Esophagus muscularis mucosa (tissue), 4 donors: ENCODE measurements around the gene CNN2. TPM values are rescaled to one million over a fixed set of nuclear protein-coding genes. Genes with fewer than 3 reads are reported as not detected.

Experiments
- DNase-seq: peaks from one replicate; pipeline ENCODE4 v3.0.0-alpha.2; 2017; ENCODE audit errors: extremely low spot score
- H3K27ac ChIP-seq, 4 donors: fragments of 200-600 bp; sonication (generic); replicated peaks in 1 of 4; 1 replicate in 3 of 4; 2 replicates in 1 of 4; pipeline ENCODE4 v1.5.1; 2016 to 2019; ENCODE audit warnings: mild to moderate bottlenecking in 1 of 4
- H3K27me3 ChIP-seq, 4 donors: fragments of 200-600 bp; sonication (generic); one replicate each; pipeline versions ENCODE4 v1.5.1 to v1.6.0; 2016 to 2019
- H3K36me3 ChIP-seq, 4 donors: fragments of 200-600 bp; sonication (generic); one replicate each; pipeline ENCODE4 v1.5.1; 2016 to 2019
- H3K4me1 ChIP-seq, 4 donors: fragments of 200-600 bp; sonication (generic); one replicate each; pipeline ENCODE4 v1.5.1; 2016 to 2019
- H3K4me3 ChIP-seq, 4 donors: fragments of 200-600 bp; sonication (generic); 1 replicate in 2 of 4; 2 replicates in 2 of 4; pipeline ENCODE4 v1.5.1; 2016 to 2019; ENCODE audit warnings: mild to moderate bottlenecking in 4 of 4, moderate library complexity in 1 of 4
- H3K9me3 ChIP-seq, 4 donors: fragments of 200-600 bp; sonication (generic); 1 replicate in 3 of 4; 2 replicates in 1 of 4; pipeline ENCODE4 v1.5.1; 2016 to 2019
- CTCF ChIP-seq, 3 experiments: fragments of 200-600 bp in 2 of 3; fragments of 450-650 bp in 1 of 3; sonication (generic) in 2 of 3; IDR thresholded peaks; one replicate each; pipeline ENCODE4 v1.5.1; 2017 to 2019; ENCODE audit warnings: antibody characterized with exemption in 3 of 3, mild to moderate bottlenecking in 2 of 3, moderate library complexity in 1 of 3
- EP300 ChIP-seq: sonication (generic); formaldehyde crosslinking; IDR thresholded peaks from one replicate; pipeline ENCODE4 v1.6.1; 2017; ENCODE audit warnings: antibody characterized with exemption
- POLR2A ChIP-seq: fragments of 450-650 bp; IDR thresholded peaks from one replicate; pipeline ENCODE4 v1.6.1; 2017; ENCODE audit warnings: antibody characterized with exemption, moderate library complexity, mild to moderate bottlenecking, low read depth
- POLR2AphosphoS5 ChIP-seq, 2 donors: sonication (generic); formaldehyde crosslinking; IDR thresholded peaks; one replicate each; pipeline ENCODE4 v1.6.1; 2017; ENCODE audit warnings: antibody characterized with exemption in 2 of 2
- WGBS: methylation state at CpG from one replicate; pipeline ENCODE4 v1.1.5; 2018; 5-methylcytosine and 5-hydroxymethylcytosine counted together
- intact Hi-C: fragments of 100-400 bp; cut with DNase I; formaldehyde crosslinking; loops from one replicate; pipeline ENCODE4 v1.15.1; 2023
- total RNA-seq, 4 donors: library from RNA; depleted of rRNA; stranded (reverse); fragments of >200 nt; gene quantifications; one replicate each; pipeline versions ENCODE4 v1.1.0 to v1.2.1, GENCODE V29; 2016

Gene CNN2
- total RNA-seq, 4 donors from 2014 or later, result 47.3 to 98.1 (median 81.3) TPM

- Histone ChIP-seq H3K27ac (no peak overlapping the region), H3K4me3 (no peak overlapping the region), H3K9me3 (no peaks in the 10 kb centered on the region), H3K36me3 (peaks cover 0 to 1% (median 0%) of the 10 kb centered on the region in 4 donors), H3K4me1 (peaks cover 5 to 19% (median 17%) of the 10 kb centered on the region in 4 donors), H3K27me3 (peaks cover 0 to 33% (median 0%) of the 10 kb centered on the region in 4 donors)
- WGBS, result 94% methylated on average over 29 of the region's 50 CpGs
- no peak for TF ChIP-seq POLR2A
- no peak for TF ChIP-seq EP300
- TF ChIP-seq CTCF (IDR thresholded peaks at IDR 0.05), result no peak
- no peak for TF ChIP-seq POLR2AphosphoS5 (IDR thresholded peaks at IDR 0.05)
- intact Hi-C loops, result no loop called here
- DNase-seq, result no peak
These were observed 54.2 kb downstream of the CNN2 start for GRCh38 chr19:1080360-1081161.

- intact Hi-C loops, result no loop called here
- Histone ChIP-seq H3K27me3 (peaks cover 0 to 33% (median 0%) of the 10 kb centered on the region in 4 donors), H3K4me3 (peak overlapping the region in 1 of 4 donors; percentile 22), H3K36me3 (peaks cover 0 to 9% (median 7%) of the 10 kb centered on the region in 4 donors), H3K27ac (no peak overlapping the region), H3K4me1 (peaks cover 5 to 19% (median 17%) of the 10 kb centered on the region in 4 donors), H3K9me3 (no peaks in the 10 kb centered on the region)
- TF ChIP-seq POLR2A, result no peak
- no peak for TF ChIP-seq CTCF (IDR thresholded peaks at IDR 0.05)
- TF ChIP-seq EP300, result no peak
- TF ChIP-seq POLR2AphosphoS5 (IDR thresholded peaks at IDR 0.05), result no peak
- WGBS, result 70% methylated on average over 36 of the region's 58 CpGs
- DNase-seq, result no peak
These were observed 55.1 kb downstream of the CNN2 start for GRCh38 chr19:1081301-1082164.

DNA sequence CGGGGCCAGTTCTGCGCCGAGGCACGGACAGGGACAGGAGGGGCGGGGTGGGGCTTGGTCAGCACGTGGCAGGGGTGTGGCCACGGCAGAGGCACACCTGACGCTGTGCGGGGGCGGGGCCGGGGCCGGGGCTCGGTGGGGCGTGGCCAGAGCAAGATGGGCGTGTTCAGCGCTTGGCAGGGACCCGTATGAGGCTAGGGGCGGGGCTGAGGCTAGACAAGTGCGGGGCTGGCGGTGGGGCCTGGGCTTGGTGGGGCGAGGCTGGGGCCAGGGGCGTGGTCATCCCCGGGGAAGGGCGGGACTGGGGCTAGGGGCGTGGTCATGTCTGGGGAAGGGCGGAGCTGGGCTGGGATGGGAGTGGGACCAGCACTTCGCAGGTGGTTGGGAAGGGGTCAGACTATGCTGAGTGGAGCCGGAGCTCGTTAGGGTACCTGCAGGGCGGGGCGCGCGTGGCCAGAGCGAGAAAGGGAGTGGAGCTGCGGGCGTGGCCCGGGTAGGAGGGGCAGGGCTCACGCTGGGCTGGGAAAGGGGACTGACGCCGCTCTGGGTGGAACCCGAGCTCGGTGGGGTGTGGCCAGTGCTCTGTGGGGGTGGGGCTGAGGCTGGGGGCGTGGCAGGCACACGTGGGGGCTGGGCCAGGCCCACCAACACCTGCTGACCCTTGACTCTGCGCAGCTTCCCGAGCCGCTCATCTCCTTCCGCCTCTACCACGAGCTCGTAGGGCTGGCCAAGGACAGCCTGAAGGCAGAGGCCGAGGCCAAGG, 55.9 kb downstream of the CNN2 start:
- TF ChIP-seq POLR2A (no peak), CTCF (IDR thresholded peaks at IDR 0.05) (no peak), POLR2AphosphoS5 (IDR thresholded peaks at IDR 0.05) (no peak), EP300 (no peak)
- intact Hi-C loops, result no loop called here
- H3K4me1 ChIP-seq, result peaks cover 5 to 22% (median 20%) of the 10 kb centered on the region in 4 donors
- peak overlapping the region in 3 of 4 donors; percentile 2 to 22 (median 17) for H3K4me3 ChIP-seq
- H3K9me3 ChIP-seq, result no peaks in the 10 kb centered on the region
- DNase-seq, result no peak
- WGBS, result 38% methylated on average over 30 of the region's 51 CpGs
- peaks cover 0 to 17% (median 12%) of the 10 kb centered on the region in 4 donors for H3K36me3 ChIP-seq
- H3K27me3 ChIP-seq, result peaks cover 0 to 33% (median 0%) of the 10 kb centered on the region in 4 donors
- H3K27ac ChIP-seq, result no peak overlapping the region

GRCh38 chr19:1082928-1083816, 56.8 kb downstream of the CNN2 start:
- no peak for DNase-seq
- peaks cover 0 to 26% (median 18%) of the 10 kb centered on the region in 4 donors for H3K36me3 ChIP-seq
- no peaks in the 10 kb centered on the region for H3K9me3 ChIP-seq
- H3K4me3 ChIP-seq, result peak overlapping the region in 1 of 4 donors; percentile 22
- H3K27ac ChIP-seq, result no peak overlapping the region
- H3K27me3 ChIP-seq, result peaks cover 0 to 33% (median 0%) of the 10 kb centered on the region in 4 donors
- peaks cover 5 to 30% (median 26%) of the 10 kb centered on the region in 4 donors for H3K4me1 ChIP-seq
- intact Hi-C loops, result no loop called here
- no peak for TF ChIP-seq CTCF (IDR thresholded peaks at IDR 0.05)
- no peak for TF ChIP-seq POLR2A
- TF ChIP-seq POLR2AphosphoS5 (IDR thresholded peaks at IDR 0.05), result no peak
- no peak for TF ChIP-seq EP300
- WGBS, result 87% methylated on average over 57 of the region's 59 CpGs
